CD4-positive, alpha-beta memory T cell (primary cell): ENCODE measurements around the gene ENAH. TPM values are rescaled to one million over a fixed set of nuclear protein-coding genes. Genes with fewer than 3 reads are reported as not detected.

Experiments
- CTCF ChIA-PET: fragments of 350-600 bp; sonication (Branson Sonifier 250); formaldehyde crosslinking; loops from one replicate; lab custom pipeline; 2021; ENCODE audit warnings: inconsistent platforms; ENCODE audit not compliant: partially characterized antibody; lab: Charles Lee
- POLR2A ChIA-PET: fragments of 350-600 bp; sonication (Branson Sonifier 250); formaldehyde crosslinking; loops from one replicate; lab custom pipeline; 2021; ENCODE audit not compliant: partially characterized antibody; lab: Charles Lee
- DNase-seq, 5 donors: peaks; one replicate each; pipeline versions ENCODE4 v3.0.0 to v3.0.0-alpha.2; 2020 to 2022; ENCODE audit warnings: mixed read lengths in 1 of 5
- H3K27ac ChIP-seq: one replicate; pipeline ENCODE4 v1.7.0; 2013; ENCODE audit warnings: low read depth, low read length
- H3K27me3 ChIP-seq: 2 replicates; pipeline ENCODE4 v1.7.0; 2013; ENCODE audit warnings: mild to moderate bottlenecking, low read length, moderate library complexity; ENCODE audit not compliant: insufficient read depth
- H3K36me3 ChIP-seq: 2 replicates; pipeline ENCODE4 v1.7.0; 2013; ENCODE audit warnings: mild to moderate bottlenecking, low read length, moderate library complexity; ENCODE audit not compliant: insufficient read depth
- H3K4me1 ChIP-seq: 2 replicates; pipeline ENCODE4 v1.7.0; 2013; ENCODE audit warnings: mild to moderate bottlenecking, low read length, moderate library complexity; ENCODE audit not compliant: insufficient read depth
- H3K4me3 ChIP-seq, 2 donors: one replicate each; pipeline ENCODE4 v1.7.0; 2013; ENCODE audit warnings: low read length in 2 of 2, mild to moderate bottlenecking in 1 of 2
- H3K9me3 ChIP-seq, 2 donors: one replicate each; pipeline ENCODE4 v1.7.0; 2013; ENCODE audit warnings: low read length in 2 of 2, control low read depth in 1 of 2; ENCODE audit not compliant: control insufficient read depth in 1 of 2
- H3K27ac Mint-ChIP-seq, 7 donors: one replicate each; pipeline ENCODE4 v1.8.0; 2020 to 2021; ENCODE audit warnings: mixed read lengths in 7 of 7, mild to moderate bottlenecking in 6 of 7, inconsistent platforms in 3 of 7, moderate library complexity in 3 of 7
- H3K27me3 Mint-ChIP-seq, 2 donors: one replicate each; pipeline ENCODE4 v1.8.0; 2020 to 2021; ENCODE audit warnings: mixed read lengths in 2 of 2
- H3K36me3 Mint-ChIP-seq, 2 donors: one replicate each; pipeline ENCODE4 v1.8.0; 2020 to 2021; ENCODE audit warnings: mixed read lengths in 2 of 2, inconsistent platforms in 1 of 2, mild to moderate bottlenecking in 1 of 2
- H3K4me1 Mint-ChIP-seq, 4 donors: one replicate each; pipeline ENCODE4 v1.8.0; 2020 to 2021; ENCODE audit warnings: mixed read lengths in 4 of 4, mild to moderate bottlenecking in 1 of 4
- H3K4me3 Mint-ChIP-seq, 8 donors: one replicate each; pipeline ENCODE4 v1.8.0; 2020 to 2021; ENCODE audit warnings: mixed read lengths in 8 of 8, mild to moderate bottlenecking in 7 of 8, moderate library complexity in 6 of 8, inconsistent platforms in 3 of 8
- H3K9me3 Mint-ChIP-seq, 8 donors: one replicate each; pipeline ENCODE4 v1.8.0; 2020 to 2021; ENCODE audit warnings: mixed read lengths in 8 of 8, mild to moderate bottlenecking in 5 of 8, inconsistent platforms in 3 of 8, moderate library complexity in 1 of 8
- intact Hi-C: fragments of 100-400 bp; cut with micrococcal nuclease; formaldehyde crosslinking; loops from one replicate; pipeline ENCODE4 v1.15.1; 2023
- polyA plus RNA-seq, 2 donors: library from polyadenylated mRNA; unstranded; fragments of 300-500 nt; fragmentation: Illumina TruSeq; gene quantifications; one replicate each; pipeline ENCODE4 v1.2.3, GENCODE V29; 2021
- total RNA-seq, 2 experiments: library from RNA; stranded (reverse); gene quantifications; one replicate each; pipeline ENCODE4 v1.2.3, GENCODE V29; 2021

Gene ENAH
- total and polyA plus RNA-seq, 4 experiments from 2014 or later = 0.26 TPM; not detected in 3

- intact Hi-C loops = no loop called here
- peak overlapping the region in 6 of 7 donors; percentile 39 to 91 (median 80) for H3K27ac Mint-ChIP-seq
- Histone ChIP-seq H3K27ac (no peak overlapping the region), H3K27me3 (no peaks in the 10 kb centered on the region), H3K36me3 (no peaks in the 10 kb centered on the region), H3K4me1 (peaks cover 31% of the 10 kb centered on the region), H3K4me3 (no peak overlapping the region), H3K9me3 (no peaks in the 10 kb centered on the region)
- H3K27me3 Mint-ChIP-seq = no peaks in the 10 kb centered on the region
- peak overlapping the region in 2 of 8 donors; percentile 41 to 57 for H3K4me3 Mint-ChIP-seq
- no peaks in the 10 kb centered on the region for H3K36me3 Mint-ChIP-seq
- no peak for DNase-seq
- H3K4me1 Mint-ChIP-seq = peaks cover 19 to 45% (median 36%) of the 10 kb centered on the region in 4 donors
- POLR2A ChIA-PET = interaction anchor here (0.8 to 4.2 kb wide), 3 partner anchors 15 to 437 kb away, joined by 3 to 34 read pairs (median 21); partner anchors contain the start of gene LBR
- CTCF ChIA-PET = interaction anchor here (1.1 to 1.7 kb wide), 5 partner anchors 10 to 423 kb away, joined by 3 to 7 read pairs (median 5); partner anchors contain the start of gene TMEM63A
- no peaks in the 10 kb centered on the region for H3K9me3 Mint-ChIP-seq
These were observed 192.7 kb downstream of the ENAH start for GRCh38 chr1:225460021-225460736.

- Histone ChIP-seq H3K27ac (no peak overlapping the region), H3K4me1 (peaks cover 28% of the 10 kb centered on the region), H3K27me3 (no peaks in the 10 kb centered on the region), H3K4me3 (no peak overlapping the region), H3K9me3 (no peaks in the 10 kb centered on the region), H3K36me3 (no peaks in the 10 kb centered on the region)
- ChIA-PET POLR2A (interaction anchor here (0.6 to 4.2 kb wide), 4 partner anchors 9 to 30 kb away, joined by 3 to 21 read pairs (median 4); partner anchors contain the start of gene LBR), CTCF (interaction anchor here (1.1 kb wide), 1 partner anchor 16 kb away, joined by 3 read pairs; no protein-coding TSS in a partner anchor)
- DNase-seq = no peak
- Mint-ChIP-seq H3K4me1 (peaks cover 12 to 42% (median 35%) of the 10 kb centered on the region in 4 donors), H3K27me3 (no peaks in the 10 kb centered on the region), H3K36me3 (no peaks in the 10 kb centered on the region), H3K27ac (no peak overlapping the region), H3K9me3 (no peaks in the 10 kb centered on the region), H3K4me3 (no peak overlapping the region)
- intact Hi-C loops = no loop called here
These were observed 194.7 kb downstream of the ENAH start for GRCh38 chr1:225458222-225458631.

GRCh38 chr1:225454733-225455132, 198.2 kb downstream of the ENAH start:
- Mint-ChIP-seq H3K4me1 (peaks cover 2 to 23% (median 19%) of the 10 kb centered on the region in 4 donors), H3K4me3 (no peak overlapping the region), H3K27ac (peak overlapping the region in 2 of 7 donors; percentile 79 to 86), H3K27me3 (no peaks in the 10 kb centered on the region), H3K9me3 (no peaks in the 10 kb centered on the region), H3K36me3 (no peaks in the 10 kb centered on the region)
- no peak for DNase-seq
- peaks cover 6% of the 10 kb centered on the region for H3K4me1 ChIP-seq
- ChIA-PET POLR2A (interaction anchor here (0.7 to 3.3 kb wide), 4 partner anchors 10 to 545 kb away, joined by 3 to 11 read pairs (median 8); partner anchors contain the start of genes LBR and SDE2), CTCF (interaction anchor here (0.9 to 1.4 kb wide), 5 partner anchors 10 to 29 kb away, joined by 3 to 4 read pairs (median 3); no protein-coding TSS in a partner anchor)
- intact Hi-C loops = no loop called here
- no peaks in the 10 kb centered on the region for H3K27me3 ChIP-seq
- H3K9me3 ChIP-seq = no peaks in the 10 kb centered on the region
- no peaks in the 10 kb centered on the region for H3K36me3 ChIP-seq
- H3K4me3 ChIP-seq = no peak overlapping the region
- H3K27ac ChIP-seq = no peak overlapping the region

GRCh38 chr1:225453797-225454648, 198.9 kb downstream of the ENAH start:
- ChIA-PET POLR2A (interaction anchor here (0.7 to 3.3 kb wide), 4 partner anchors 9 to 546 kb away, joined by 3 to 11 read pairs (median 8); partner anchors contain the start of genes LBR and SDE2), CTCF (interaction anchor here (0.9 to 1.4 kb wide), 4 partner anchors 10 to 29 kb away, joined by 3 to 4 read pairs (median 4); no protein-coding TSS in a partner anchor)
- Histone ChIP-seq H3K9me3 (no peaks in the 10 kb centered on the region), H3K4me3 (no peak overlapping the region), H3K27ac (no peak overlapping the region), H3K4me1 (peaks cover 6% of the 10 kb centered on the region), H3K27me3 (no peaks in the 10 kb centered on the region), H3K36me3 (no peaks in the 10 kb centered on the region)
- no peak for DNase-seq
- H3K27ac Mint-ChIP-seq = peak overlapping the region in 1 of 7 donors; percentile 15
- intact Hi-C loops = no loop called here
- peaks cover 0 to 20% (median 14%) of the 10 kb centered on the region in 4 donors for H3K4me1 Mint-ChIP-seq
- H3K27me3 Mint-ChIP-seq = no peaks in the 10 kb centered on the region
- H3K36me3 Mint-ChIP-seq = no peaks in the 10 kb centered on the region
- no peak overlapping the region for H3K4me3 Mint-ChIP-seq
- H3K9me3 Mint-ChIP-seq = no peaks in the 10 kb centered on the region

- no peak for DNase-seq
- ChIA-PET CTCF (interaction anchor here (1.0 to 1.4 kb wide), 2 partner anchors 15 to 22 kb away, joined by 4 to 6 read pairs; no protein-coding TSS in a partner anchor), POLR2A (no interaction called here)
- intact Hi-C loops = no loop called here
- H3K9me3 ChIP-seq = no peaks in the 10 kb centered on the region
- peaks cover 0 to 26% (median 18%) of the 10 kb centered on the region in 4 donors for H3K4me1 Mint-ChIP-seq
- H3K36me3 ChIP-seq = no peaks in the 10 kb centered on the region
- no peak overlapping the region for H3K27ac Mint-ChIP-seq
- H3K4me1 ChIP-seq = peaks cover 11% of the 10 kb centered on the region
- H3K4me3 Mint-ChIP-seq = no peak overlapping the region
- H3K27ac ChIP-seq = no peak overlapping the region
- no peak overlapping the region for H3K4me3 ChIP-seq
- no peaks in the 10 kb centered on the region for H3K9me3 Mint-ChIP-seq
- H3K36me3 Mint-ChIP-seq = no peaks in the 10 kb centered on the region
- no peaks in the 10 kb centered on the region for H3K27me3 ChIP-seq
- no peaks in the 10 kb centered on the region for H3K27me3 Mint-ChIP-seq
These were observed 200.9 kb downstream of the ENAH start for GRCh38 chr1:225451840-225452515.

- H3K9me3 ChIP-seq = no peaks in the 10 kb centered on the region
- no peaks in the 10 kb centered on the region for H3K9me3 Mint-ChIP-seq
- no peak overlapping the region for H3K4me3 ChIP-seq
- ChIA-PET CTCF (interaction anchor here (1.0 to 1.4 kb wide), 2 partner anchors 16 to 23 kb away, joined by 4 to 6 read pairs; no protein-coding TSS in a partner anchor), POLR2A (no interaction called here)
- peaks cover 1 to 31% (median 19%) of the 10 kb centered on the region in 4 donors for H3K4me1 Mint-ChIP-seq
- H3K36me3 ChIP-seq = no peaks in the 10 kb centered on the region
- H3K4me3 Mint-ChIP-seq = no peak overlapping the region
- H3K36me3 Mint-ChIP-seq = no peaks in the 10 kb centered on the region
- no peaks in the 10 kb centered on the region for H3K27me3 Mint-ChIP-seq
- DNase-seq = no peak
- H3K27me3 ChIP-seq = no peaks in the 10 kb centered on the region
- H3K27ac ChIP-seq = no peak overlapping the region
- H3K27ac Mint-ChIP-seq = no peak overlapping the region
- intact Hi-C loops = no loop called here
- peaks cover 18% of the 10 kb centered on the region for H3K4me1 ChIP-seq
These were observed 201.6 kb downstream of the ENAH start for GRCh38 chr1:225451340-225451739.
